Measurements from ENCODE around the gene BCL11A. TPM values are rescaled to one million over a fixed set of nuclear protein-coding genes. Genes with fewer than 3 reads are reported as not detected.

The BCL11A gene
- total RNA-seq, 1 donor from 2014 or later: 29.8 TPM

GRCh38 chr2:60459851-60460250 lies 93.6 kb downstream of the BCL11A start:
- Histone ChIP-seq H3K4me1 (ENCODE audit: insufficient read depth, low read length) (peaks cover 3% of the 10 kb centered on the region), H3K79me2 (ENCODE audit: insufficient read depth, low read length) (no peaks in the 10 kb centered on the region), H3K9me3 (ENCODE audit: insufficient read depth, low read depth, low read length) (no peaks in the 10 kb centered on the region), H3K27ac (ENCODE audit: low read depth, low read length) (no peak overlapping the region), H3K9ac (ENCODE audit: low read length) (no peak overlapping the region), H2AFZ (ENCODE audit: low read depth, low read length) (no peak overlapping the region), H4K20me1 (ENCODE audit: insufficient read depth, low read length) (no peaks in the 10 kb centered on the region), H3K4me2 (ENCODE audit: low read length) (no peak overlapping the region), H3K36me3 (ENCODE audit: insufficient read depth, low read length) (no peaks in the 10 kb centered on the region), H3K4me3 (ENCODE audit: insufficient read depth, low read depth, low read length) (no peak overlapping the region), H3K27me3 (ENCODE audit: insufficient read depth, low read length) (no peaks in the 10 kb centered on the region)
- H3K27me3 Mint-ChIP-seq (ENCODE audit: low read depth, unreplicated experiment): no peaks in the 10 kb centered on the region
- no peak for DNase-seq (ENCODE audit: low read depth)
- FAIRE-seq: no peak
- peaks cover 9% of the 10 kb centered on the region for H3K4me1 Mint-ChIP-seq (ENCODE audit: low read depth, unreplicated experiment)
- no peak overlapping the region for H3K4me3 Mint-ChIP-seq (ENCODE audit: unreplicated experiment)
- no peak overlapping the region for H3K27ac Mint-ChIP-seq (ENCODE audit: unreplicated experiment)
- H3K36me3 Mint-ChIP-seq (ENCODE audit: low read depth, unreplicated experiment): peaks cover 19% of the 10 kb centered on the region
- no peak for TF ChIP-seq CTCF (IDR thresholded peaks at IDR 0.05; ENCODE audit: insufficient read depth, low read depth, low read length)
- no peak for TF ChIP-seq EZH2 (IDR thresholded peaks at IDR 0.05; ENCODE audit: insufficient read depth, low read length)
- H3K9me3 Mint-ChIP-seq (ENCODE audit: unreplicated experiment): peaks cover 8% of the 10 kb centered on the region

GRCh38 chr2:60456115-60456770 lies 97.2 kb downstream of the BCL11A start:
- peak; percentile 63 for FAIRE-seq
- peaks cover 2% of the 10 kb centered on the region for H3K4me1 Mint-ChIP-seq (ENCODE audit: low read depth, unreplicated experiment)
- H3K4me3 Mint-ChIP-seq (ENCODE audit: unreplicated experiment): no peak overlapping the region

More at GRCh38 chr2:60456115-60456770, 97.2 kb downstream of the BCL11A start:
- Mint-ChIP-seq H3K27ac (ENCODE audit: unreplicated experiment) (no peak overlapping the region), H3K9me3 (ENCODE audit: unreplicated experiment) (peaks cover 6% of the 10 kb centered on the region), H3K36me3 (ENCODE audit: low read depth, unreplicated experiment) (peaks cover 12% of the 10 kb centered on the region), H3K27me3 (ENCODE audit: low read depth, unreplicated experiment) (no peaks in the 10 kb centered on the region)
- H4K20me1 ChIP-seq (ENCODE audit: insufficient read depth, low read length): no peaks in the 10 kb centered on the region
- no peaks in the 10 kb centered on the region for H3K9me3 ChIP-seq (ENCODE audit: insufficient read depth, low read depth, low read length)
- no peak for DNase-seq (ENCODE audit: low read depth)
- no peak overlapping the region for H3K4me3 ChIP-seq (ENCODE audit: insufficient read depth, low read depth, low read length)
- TF ChIP-seq CTCF (IDR thresholded peaks at IDR 0.05; ENCODE audit: insufficient read depth, low read depth, low read length): peak; percentile 13
- no peak for TF ChIP-seq EZH2 (IDR thresholded peaks at IDR 0.05; ENCODE audit: insufficient read depth, low read length)
- H3K4me1 ChIP-seq (ENCODE audit: insufficient read depth, low read length): no peaks in the 10 kb centered on the region
- H3K79me2 ChIP-seq (ENCODE audit: insufficient read depth, low read length): no peaks in the 10 kb centered on the region
- no peaks in the 10 kb centered on the region for H3K27me3 ChIP-seq (ENCODE audit: insufficient read depth, low read length)
- H3K4me2 ChIP-seq (ENCODE audit: low read length): no peak overlapping the region
- no peaks in the 10 kb centered on the region for H3K36me3 ChIP-seq (ENCODE audit: insufficient read depth, low read length)
- H3K9ac ChIP-seq (ENCODE audit: low read length): no peak overlapping the region
- H2AFZ ChIP-seq (ENCODE audit: low read depth, low read length): no peak overlapping the region
- no peak overlapping the region for H3K27ac ChIP-seq (ENCODE audit: low read depth, low read length)
